HG02884 (cell line): ENCODE results near the gene PARPBP.
"Not testable (repeated sequence)": the region's sequence is repeated elsewhere in the genome, so short reads cannot be mapped to it uniquely, and the experiment has no call there.

ENCODE experiments used
- ATAC-seq: cut with Tn5 transposase; IDR thresholded peaks from one replicate; pipeline ENCODE4 v1.9.1; 2021; ENCODE audit warnings: mild to moderate bottlenecking, moderate library complexity; ENCODE audit not compliant: unreplicated experiment

The PARPBP gene, protein sequence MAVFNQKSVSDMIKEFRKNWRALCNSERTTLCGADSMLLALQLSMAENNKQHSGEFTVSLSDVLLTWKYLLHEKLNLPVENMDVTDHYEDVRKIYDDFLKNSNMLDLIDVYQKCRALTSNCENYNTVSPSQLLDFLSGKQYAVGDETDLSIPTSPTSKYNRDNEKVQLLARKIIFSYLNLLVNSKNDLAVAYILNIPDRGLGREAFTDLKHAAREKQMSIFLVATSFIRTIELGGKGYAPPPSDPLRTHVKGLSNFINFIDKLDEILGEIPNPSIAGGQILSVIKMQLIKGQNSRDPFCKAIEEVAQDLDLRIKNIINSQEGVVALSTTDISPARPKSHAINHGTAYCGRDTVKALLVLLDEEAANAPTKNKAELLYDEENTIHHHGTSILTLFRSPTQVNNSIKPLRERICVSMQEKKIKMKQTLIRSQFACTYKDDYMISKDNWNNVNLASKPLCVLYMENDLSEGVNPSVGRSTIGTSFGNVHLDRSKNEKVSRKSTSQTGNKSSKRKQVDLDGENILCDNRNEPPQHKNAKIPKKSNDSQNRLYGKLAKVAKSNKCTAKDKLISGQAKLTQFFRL

GRCh38 chr12:102119674-102120563 lies at the start of gene PARPBP, which contains the start of gene NUP37:
Gene PARPBP, plus strand, starts transcription at chr12:102120183. Its CDS starts 3,706 bp downstream, at chr12:102123889.
Gene NUP37, minus strand, starts transcription at chr12:102120114. Its CDS starts 1,596 bp downstream, at chr12:102118518.
- ATAC-seq, result peak; percentile 91

GRCh38 chr12:102072092-102072491 lies 47.9 kb upstream of the PARPBP start:
- ATAC-seq, result not testable (repeated sequence)

- ATAC-seq, result no peak
These were observed 39.1 kb upstream of the PARPBP start for GRCh38 chr12:102080842-102081241.

DNA sequence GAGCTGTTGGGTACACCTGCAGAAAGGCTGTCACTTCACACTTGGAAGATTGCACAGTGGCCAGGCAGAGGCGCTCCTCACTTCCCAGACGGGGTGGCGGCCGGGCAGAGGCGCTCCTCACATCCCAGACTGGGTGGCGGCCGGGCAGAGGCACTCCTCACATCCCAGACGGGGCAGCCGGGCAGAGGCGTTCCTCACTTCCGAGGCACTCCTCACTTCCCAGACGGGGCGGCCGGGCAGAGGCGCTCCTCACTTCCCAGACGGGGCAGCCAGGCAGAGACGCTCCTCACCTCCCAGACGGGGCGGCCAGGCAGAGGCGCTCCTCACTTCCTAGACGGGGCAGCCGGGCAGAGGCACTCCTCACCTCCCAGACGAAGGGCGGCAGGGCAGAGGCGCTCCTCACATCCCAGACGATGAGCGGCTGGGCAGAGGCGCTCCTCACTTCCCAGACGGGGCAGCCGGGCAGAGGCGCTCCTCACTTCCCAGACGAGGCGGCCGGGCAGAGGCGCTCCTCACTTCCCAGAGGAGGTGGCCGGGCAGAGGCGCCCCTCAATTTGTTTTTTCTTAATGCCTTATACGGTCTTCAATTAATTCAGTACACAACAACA lies 30.7 kb upstream of the PARPBP start:
- ATAC-seq, result not testable (repeated sequence)

GRCh38 chr12:102093319-102093718 lies 26.7 kb upstream of the PARPBP start:
- ATAC-seq, result no peak

- ATAC-seq, result no peak
These were observed 24.2 kb upstream of the PARPBP start for GRCh38 chr12:102095677-102096263.

DNA sequence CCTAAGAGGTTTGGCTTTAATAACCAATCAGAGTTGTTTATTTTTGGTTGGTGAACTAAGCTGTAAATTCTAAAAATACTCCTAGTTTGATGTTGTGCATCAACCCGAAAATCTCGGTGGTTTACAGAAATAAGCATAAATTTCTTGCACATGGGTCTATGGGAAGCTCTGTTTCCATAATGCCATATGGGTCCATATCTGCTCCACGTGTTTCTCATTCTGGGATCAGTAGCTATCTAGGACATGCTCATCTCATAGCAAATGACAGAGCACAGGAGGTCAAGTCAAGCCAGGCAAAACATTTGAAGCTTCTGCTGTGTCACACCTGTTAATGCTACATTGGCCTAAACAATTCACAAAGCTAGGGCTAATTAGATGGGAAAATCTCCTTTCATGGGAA lies 23.1 kb upstream of the PARPBP start:
- no peak for ATAC-seq

GRCh38 chr12:102106905-102107304 lies 13.1 kb upstream of the PARPBP start:
- ATAC-seq, result no peak

- no peak for ATAC-seq
These were observed 12.0 kb upstream of the PARPBP start for GRCh38 chr12:102107970-102108369.

DNA sequence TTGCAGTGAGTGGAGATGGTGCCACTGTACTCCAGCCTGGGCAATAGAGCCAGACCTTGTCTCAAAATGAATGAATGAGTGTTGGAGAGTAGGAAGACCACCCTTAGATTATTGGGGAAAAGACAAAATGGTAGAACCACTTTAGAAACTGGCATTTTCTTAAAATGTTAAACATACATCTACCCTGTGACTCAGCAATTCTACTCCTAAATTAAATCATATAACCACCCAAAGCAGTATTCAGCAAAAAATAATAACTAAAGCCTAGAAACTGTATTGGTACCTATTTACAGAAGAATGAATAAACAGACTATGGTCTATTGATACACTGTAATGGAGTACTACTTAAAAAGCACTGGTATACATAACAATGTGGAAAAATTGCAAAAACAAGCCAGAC lies 9.2 kb upstream of the PARPBP start:
- no peak for ATAC-seq

DNA sequence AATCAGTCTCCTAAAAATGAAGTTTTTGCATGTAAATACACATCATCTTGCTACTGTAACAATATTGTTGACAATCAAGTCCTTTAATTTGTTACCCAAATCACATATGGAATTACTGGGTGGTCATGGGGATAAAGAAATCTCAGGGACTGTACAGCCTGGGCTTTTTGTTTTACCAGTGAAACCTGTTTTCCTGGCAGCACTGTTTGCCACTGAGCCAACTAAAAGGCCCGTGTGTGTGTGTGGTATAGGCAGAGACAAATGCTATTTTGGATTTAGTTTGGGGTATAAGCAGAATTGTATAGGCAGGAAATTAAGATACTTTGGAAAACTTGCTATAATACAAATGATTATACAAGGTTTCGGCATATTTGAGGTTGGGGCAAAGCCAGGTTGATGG lies 5.8 kb upstream of the PARPBP start:
- no peak for ATAC-seq

DNA sequence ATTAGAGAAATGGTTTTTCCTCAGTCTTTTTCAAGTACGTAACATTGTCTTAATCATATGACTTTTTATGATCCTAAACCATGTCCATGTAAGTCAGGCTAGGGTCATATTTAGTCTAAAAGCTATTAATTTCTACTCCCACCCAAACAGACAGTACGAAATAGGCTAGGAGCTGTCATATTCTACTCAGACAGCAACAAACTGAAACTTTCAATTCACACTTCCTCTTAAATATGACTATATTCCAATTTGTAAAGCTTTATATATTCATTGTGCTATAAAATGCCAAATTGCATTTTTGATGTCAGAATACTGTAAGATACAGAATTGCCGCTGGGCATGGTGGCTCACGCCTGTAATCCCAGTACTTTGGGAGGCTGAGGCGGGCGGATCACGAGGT lies 3.6 kb upstream of the PARPBP start:
- ATAC-seq, result no peak

- ATAC-seq, result no peak
These were observed 1.1 kb upstream of the PARPBP start for GRCh38 chr12:102118874-102119273.

DNA sequence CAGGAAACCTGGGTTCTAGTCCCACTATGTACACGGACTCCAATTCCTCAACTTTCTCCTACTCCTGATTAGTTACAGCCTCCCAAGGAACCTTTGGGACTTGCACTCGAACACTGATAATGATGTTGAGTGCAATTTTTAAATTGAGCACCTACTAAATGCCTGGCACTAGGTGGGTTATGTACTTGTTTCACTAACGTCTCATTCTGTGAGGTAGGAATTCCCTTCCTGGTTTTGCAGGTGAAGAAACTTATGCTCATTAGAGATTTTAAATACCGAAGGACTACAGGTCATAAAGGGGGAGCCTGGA lies 536 bp downstream of the PARPBP start:
- no peak for ATAC-seq

- no peak for ATAC-seq
These were observed 903 bp downstream of the PARPBP start for GRCh38 chr12:102120886-102121285.

DNA sequence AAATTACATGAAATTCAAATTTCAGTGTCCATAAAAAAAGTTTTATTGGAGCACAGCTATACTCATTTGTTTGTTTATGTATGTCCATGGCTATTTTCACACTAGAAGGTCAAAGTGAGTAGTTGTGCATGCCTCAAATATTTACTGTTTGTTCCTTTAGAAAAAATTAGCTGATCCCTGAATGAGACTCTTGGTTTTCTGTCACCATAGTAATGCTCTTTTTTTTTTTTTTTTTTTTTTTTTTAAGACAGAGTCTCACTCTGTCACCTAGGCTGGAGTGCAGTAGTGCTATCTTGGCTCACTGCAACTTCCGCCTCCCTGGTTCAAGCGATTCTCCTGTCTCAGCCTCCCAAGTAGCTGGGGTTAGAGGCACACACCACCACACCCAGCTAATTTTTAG lies 1.3 kb downstream of the PARPBP start:
- not testable (repeated sequence) for ATAC-seq

DNA sequence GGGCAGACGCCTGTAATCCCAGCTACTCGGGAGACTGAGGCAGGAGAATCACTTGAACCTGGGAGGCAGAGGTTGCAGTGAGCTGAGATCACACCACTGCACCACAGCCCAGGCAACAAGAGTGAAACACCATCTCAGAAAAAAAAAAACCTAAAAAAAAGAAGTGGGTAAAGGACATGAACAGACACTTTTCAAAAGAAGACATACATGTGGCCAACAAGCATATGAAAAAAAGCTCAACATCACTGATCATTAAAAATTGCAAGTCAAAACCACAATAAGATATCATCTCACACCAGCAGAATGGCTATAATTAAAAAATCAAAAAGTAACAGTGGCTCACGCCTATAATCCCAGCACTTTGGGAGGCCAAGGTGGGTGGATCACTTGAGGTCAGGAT lies 10.7 kb downstream of the PARPBP start:
- not testable (repeated sequence) for ATAC-seq

- ATAC-seq, result not testable (repeated sequence)
These were observed 11.5 kb downstream of the PARPBP start for GRCh38 chr12:102131442-102131841.

GRCh38 chr12:102137619-102138018 lies 17.6 kb downstream of the PARPBP start:
- not testable (repeated sequence) for ATAC-seq

- ATAC-seq, result not testable (repeated sequence)
These were observed 22.9 kb downstream of the PARPBP start for GRCh38 chr12:102142866-102143373.
